HL-60/S4 (cell line): ENCODE data around the gene PKD2.

Experiments
- in situ Hi-C: fragments of 300-500 bp; cut with MboI; formaldehyde crosslinking; loops from 2 replicates; pipeline ENCODE4 v1.14.3; 2022; ENCODE audit warnings: low sequenced_read_pairs

Gene PKD2

DNA sequence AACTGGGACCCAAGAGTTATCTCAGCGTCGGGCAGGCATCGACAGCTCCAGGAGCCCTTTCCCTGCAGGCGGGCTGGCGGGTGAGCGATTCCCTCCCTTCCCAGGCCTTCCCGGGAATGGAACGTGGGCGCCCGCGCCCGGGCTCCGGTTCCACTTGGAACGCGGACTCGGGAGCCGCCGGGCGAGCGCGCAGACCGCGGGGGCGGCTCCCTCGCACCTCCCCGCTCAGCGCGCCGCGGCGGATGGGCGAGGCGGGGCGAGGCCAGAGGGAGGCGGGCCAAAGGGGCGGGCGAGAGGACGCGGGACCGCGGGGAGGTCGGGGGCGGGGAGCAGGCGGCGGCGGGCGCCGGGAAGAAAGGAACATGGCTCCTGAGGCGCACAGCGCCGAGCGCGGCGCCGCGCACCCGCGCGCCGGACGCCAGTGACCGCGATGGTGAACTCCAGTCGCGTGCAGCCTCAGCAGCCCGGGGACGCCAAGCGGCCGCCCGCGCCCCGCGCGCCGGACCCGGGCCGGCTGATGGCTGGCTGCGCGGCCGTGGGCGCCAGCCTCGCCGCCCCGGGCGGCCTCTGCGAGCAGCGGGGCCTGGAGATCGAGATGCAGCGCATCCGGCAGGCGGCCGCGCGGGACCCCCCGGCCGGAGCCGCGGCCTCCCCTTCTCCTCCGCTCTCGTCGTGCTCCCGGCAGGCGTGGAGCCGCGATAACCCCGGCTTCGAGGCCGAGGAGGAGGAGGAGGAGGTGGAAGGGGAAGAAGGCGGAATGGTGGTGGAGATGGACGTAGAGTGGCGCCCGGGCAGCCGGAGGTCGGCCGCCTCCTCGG lies at the start of gene PKD2:
Gene PKD2, plus strand, starts transcription at position 332 of the 818 bp plus-strand sequence. Its CDS starts 99 bp downstream, at position 431.
- in situ Hi-C loops, result no loop called here

DNA sequence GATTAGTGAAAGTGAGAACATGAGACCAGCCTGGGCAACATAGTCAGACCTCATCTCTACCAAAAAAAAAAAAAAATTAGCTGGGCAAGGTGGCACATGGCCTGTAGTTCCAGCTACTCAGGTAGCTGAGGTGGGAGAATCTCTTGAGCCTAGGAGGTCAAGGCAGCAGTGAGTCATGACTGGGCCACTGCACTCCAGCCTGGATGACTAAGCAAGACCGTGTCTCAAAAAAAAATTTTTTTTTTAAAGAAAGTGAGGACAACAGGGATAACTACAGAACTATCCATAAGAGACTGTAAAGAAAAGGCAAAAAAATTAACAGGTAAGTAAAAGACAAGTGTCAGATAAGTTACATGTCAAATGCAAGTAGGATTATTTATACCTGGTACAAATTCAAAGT lies 45.4 kb upstream of the PKD2 start:
- in situ Hi-C loops, result loop anchor here (10.0 kb wide), 1 partner anchor 107 kb away; no protein-coding TSS in a partner anchor

DNA sequence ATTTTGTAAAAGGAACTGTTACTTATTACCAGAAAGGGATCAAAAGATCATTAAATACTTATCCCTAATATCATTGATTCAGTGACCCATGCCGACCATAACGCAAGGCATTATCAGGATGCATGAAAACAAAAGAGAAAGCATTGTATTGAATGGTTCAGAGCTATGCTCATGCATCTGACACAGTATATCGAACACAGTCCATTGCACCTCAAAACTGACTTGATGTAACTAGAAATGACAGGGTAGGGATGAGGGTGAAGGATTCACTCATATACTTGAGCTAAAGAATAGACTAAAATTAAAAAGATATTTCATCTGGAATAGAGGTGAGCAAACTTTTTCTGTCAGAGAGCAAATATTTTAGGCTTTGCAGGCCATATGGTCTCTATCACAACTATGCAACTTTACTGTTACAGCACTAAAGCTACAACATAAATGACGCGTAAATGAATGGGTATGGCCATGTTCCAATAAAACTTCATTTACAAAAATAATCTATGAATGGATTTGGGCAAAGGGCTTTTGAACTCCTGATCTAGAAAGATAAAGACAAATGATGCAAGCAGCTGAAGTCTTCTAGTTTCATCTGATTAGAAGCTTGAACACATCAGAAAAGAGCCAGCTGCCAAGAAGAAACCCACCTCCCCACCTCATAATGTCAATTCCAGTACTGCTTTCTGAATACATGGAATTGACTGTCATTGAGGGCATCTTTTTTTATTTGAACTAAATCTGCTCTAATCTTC lies 44.9 kb upstream of the PKD2 start:
- in situ Hi-C loops, result loop anchor here (10.0 kb wide), 1 partner anchor 108 kb away; no protein-coding TSS in a partner anchor

DNA sequence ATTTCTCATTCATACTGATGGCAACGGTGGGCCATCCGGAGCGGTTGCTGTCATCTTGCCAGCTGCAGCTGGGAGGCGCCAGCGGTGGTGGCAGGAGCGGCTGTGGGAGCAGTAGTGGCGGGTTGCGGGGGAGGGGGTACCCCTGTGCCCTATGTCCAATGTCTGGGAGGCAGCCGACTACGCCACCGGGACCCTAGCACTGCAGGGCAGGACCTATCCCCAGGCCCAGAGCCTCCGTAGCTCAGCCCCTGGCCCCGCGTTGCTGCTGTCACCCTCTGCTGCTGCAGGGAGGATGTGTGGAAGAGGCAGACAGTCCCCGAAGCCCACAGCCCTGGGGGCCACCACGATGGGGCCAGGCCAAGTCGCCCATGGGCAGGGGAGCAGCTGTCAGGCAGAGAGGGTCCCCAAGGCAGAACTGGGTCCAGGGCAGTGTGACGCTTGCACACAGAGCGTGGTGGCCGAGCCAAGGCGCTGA lies 41.9 kb upstream of the PKD2 start:
- in situ Hi-C loops, result loop anchor here (10.0 kb wide), 1 partner anchor 111 kb away; no protein-coding TSS in a partner anchor

DNA sequence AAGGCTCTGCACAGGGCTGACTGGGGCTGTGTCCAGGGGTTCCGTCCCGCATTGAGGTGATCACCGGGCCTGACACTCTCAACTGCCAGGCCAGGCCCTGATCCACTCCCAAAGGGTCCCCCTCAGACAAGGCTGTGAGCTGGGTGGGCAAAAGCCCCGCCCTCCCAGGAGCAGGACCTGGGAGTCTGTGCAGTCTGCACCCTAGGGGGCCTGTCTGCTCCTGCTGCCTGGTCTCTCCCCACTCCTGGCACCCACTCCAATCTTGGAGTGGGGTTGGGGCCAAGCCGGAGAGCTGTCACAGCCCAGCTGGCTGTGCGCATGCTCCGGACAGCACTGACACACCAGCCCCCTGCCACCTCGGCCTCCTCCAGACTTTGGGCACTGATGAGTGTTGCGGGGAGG lies 41.3 kb upstream of the PKD2 start:
- in situ Hi-C loops, result loop anchor here (10.0 kb wide), 1 partner anchor 111 kb away; no protein-coding TSS in a partner anchor

DNA sequence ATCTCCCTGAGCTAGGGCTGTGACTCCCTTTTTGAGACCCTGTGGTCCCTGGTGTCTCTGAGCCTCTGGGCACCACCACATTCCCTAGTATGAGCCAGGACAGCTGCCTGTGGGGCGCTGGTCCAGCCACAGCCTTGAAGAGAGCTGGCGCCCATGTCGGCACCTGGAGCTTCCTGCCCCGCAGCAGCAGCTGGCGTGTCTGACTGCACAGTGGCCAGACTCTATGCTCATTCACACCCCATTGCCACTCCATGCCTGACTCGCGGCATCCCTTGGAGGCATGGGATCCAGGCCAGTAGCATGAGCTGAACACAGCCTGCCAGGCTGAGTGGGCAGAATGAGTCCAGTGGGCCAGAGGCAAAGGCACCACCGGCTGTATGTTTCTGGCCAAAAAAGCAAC lies 40.2 kb upstream of the PKD2 start:
- in situ Hi-C loops, result loop anchor here (10.0 kb wide), 1 partner anchor 112 kb away; no protein-coding TSS in a partner anchor

DNA sequence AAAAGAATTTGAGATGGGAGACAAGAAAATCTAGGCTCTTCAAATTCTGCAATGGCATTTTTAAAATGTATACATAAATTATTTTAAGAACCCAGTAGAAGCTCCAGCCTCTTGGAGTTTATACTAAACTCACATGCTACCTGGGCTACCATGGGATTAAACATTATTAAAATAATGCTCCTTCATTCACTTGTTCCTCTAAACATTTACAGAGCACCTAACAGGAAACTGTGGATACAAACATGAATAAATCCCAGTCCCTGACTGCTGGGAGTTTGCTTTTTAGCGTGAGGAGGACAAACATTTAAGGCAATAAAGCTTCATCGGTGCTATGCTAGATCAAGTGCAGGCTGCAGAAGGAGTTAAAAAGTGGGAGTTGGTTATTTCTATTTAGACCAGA lies 37.3 kb upstream of the PKD2 start:
- in situ Hi-C loops, result no loop called here

DNA sequence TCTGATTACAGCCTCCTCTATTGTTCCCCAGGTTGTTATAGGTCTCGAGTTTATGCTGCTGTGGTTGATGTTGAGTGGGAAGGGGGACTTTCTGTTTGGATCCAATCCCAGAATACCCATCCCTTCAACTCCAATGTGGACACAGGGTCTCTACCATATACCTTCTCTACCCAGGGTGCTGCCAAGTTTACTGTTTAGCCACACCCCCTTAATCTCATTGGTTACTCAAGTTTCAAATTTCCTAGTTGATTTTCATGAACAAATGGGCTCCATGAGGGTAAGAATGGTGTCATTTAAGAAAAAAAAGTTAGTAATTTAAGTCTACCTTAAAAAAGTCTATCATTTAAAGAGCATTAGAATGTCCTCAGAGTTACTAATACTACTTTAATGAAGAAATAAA lies 35.6 kb upstream of the PKD2 start:
- in situ Hi-C loops, result no loop called here

DNA sequence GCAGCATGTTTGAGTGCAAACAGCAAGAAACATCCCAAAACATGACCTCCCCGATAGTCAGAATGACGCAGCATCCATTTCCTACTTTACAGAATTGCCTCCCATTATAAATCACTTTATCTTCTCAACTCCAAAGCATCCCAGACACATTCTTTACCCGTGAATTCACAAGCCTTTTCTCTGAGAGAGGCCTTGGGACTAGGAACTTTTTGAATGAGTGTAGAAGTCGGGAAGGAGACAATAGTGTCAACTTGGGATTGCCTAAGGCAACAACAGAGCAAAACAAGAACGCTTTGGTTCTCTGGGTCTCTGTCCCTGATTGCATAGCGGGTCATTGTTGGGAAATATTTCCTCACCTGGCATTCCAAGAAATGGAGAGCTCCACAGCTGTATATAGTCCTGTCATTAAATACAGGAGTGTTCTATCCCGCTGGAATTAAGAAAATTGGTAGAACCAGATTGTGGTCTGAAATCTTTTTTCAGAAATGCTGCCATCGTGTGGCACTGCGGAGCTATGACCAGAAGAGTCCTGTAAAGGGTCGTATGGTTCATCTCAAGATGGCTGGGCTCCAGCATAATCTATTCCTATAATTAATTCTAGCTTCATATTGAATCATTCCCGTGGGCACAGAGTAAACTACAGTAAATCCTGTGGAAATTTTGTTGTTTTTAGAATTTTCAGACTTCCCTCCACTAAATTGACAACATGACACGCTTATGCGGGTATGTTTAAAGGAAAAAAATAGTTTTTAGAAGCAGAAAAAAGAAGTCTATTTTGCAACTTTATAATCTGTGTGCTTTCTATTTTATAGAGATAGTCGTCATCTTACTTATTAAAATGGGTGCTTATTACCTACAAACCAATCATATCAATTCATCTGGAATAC lies 33.9 kb upstream of the PKD2 start:
- in situ Hi-C loops, result no loop called here

DNA sequence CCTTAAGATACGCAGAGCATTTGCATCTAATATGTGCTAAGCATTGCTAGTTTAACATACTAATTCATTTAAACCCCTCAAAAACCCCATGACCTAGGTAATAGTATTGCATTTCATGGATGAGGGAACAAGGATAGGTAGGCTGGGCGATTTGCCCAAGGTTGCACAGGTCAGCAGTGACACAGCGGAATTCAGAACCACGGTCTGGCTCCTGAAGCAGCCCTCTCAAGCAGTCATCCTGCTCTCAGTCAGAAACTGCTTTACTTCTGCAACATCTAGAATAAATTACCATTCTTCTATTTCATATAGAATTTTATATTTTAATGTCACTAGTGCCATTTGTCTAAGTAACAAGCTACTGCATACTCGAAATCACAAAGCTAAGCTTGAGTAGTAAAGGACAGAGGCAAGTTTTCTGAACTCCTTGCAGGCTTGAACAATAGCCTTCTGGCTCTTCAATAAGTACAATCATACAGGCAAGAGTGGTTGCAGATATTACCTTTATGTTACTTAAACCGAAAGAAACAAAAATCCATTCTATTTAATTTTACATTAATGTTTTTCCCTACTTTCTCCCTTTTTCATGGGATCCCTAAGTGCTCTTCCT lies 32.5 kb upstream of the PKD2 start:
- in situ Hi-C loops, result no loop called here

DNA sequence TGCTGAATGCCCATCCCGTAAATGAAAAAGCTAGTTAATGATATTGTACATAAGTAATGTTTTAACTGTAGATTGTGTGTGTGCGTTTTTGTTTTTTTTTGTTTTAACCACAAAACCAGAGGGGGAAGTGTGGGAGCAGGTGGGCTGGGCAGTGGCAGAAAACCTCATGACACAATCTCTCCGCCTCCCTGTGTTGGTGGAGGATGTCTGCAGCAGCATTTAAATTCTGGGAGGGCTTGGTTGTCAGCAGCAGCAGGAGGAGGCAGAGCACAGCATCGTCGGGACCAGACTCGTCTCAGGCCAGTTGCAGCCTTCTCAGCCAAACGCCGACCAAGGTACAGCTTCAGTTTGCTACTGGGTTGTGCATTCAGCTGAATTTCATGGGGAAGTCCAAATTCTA lies 32.0 kb upstream of the PKD2 start, which contains the start of gene SPP1:
Gene SPP1, plus strand, starts transcription at position 249 of the 400 bp plus-strand sequence. CDS start 1,182 bp downstream, outside the sequence.
- in situ Hi-C loops, result no loop called here

DNA sequence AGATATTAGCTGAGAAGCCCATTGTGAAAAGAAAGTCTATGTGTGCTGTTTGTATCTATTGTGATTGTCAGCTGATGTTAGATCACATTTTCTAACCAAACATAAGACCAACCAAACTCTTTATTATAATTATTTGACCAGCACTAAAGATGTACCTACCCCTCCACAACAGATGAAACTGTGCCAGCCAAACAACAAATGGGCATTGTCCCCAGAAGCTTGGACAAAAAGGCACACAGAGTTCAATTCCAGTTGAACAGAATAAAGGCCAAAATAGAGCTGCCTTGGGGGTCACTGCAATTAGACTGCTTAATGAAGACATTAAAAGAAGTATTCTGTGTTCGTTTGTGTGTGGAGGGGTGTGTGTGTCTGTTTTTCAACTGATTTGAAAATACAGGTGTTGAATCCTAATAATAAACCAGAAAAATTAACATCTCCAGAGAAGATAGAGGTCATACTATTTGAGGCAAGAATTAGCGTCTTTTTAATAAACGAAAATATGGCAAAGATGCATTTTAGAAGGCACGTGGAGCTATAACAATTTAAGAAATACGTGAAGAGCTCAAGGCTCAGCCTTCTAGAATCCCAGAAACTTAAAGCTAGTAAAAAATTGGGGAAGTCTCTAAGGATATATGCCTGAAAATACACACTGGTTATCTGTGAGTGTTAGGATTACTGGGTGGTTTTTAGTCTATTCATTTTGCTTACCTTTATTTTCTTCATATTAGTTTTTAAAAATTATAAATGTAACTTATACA lies 29.7 kb upstream of the PKD2 start:
- in situ Hi-C loops, result no loop called here

DNA sequence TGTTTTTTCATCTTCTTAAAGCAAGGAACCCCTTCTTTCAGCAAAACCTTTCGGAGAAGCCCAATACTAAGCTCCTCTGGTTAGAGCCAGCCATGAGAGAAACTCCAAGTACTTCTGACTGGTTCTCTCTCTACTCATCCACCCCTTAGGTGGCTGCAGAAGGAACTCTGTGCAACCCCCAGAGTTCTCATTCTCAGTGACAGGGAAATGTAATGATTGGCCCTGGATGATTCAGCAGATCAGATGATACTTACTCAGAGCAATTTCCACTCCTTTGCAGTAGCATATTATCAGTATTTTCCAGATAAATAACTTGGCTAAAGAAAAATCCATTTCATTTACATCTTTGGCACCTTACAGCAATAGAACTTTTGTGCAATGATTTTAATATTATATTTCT lies 28.8 kb upstream of the PKD2 start:
- in situ Hi-C loops, result no loop called here

DNA sequence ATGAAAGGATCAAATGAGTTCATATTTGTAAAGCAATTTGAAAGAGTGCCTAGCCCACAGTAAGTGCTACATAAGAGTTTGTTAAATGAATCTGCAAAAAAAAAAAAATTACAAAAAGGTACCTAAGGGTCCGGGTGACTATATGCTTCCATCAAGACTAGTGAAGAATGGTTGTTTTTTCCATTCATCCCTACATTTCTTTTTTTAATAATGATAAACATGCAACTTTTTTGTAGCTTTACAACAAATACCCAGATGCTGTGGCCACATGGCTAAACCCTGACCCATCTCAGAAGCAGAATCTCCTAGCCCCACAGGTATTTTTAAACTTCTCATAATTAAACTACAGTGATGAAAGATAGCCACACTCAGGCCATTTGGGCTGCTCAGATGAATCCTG lies 27.6 kb upstream of the PKD2 start:
- in situ Hi-C loops, result loop anchor here (10.0 kb wide), 1 partner anchor 295 kb away; no protein-coding TSS in a partner anchor

DNA sequence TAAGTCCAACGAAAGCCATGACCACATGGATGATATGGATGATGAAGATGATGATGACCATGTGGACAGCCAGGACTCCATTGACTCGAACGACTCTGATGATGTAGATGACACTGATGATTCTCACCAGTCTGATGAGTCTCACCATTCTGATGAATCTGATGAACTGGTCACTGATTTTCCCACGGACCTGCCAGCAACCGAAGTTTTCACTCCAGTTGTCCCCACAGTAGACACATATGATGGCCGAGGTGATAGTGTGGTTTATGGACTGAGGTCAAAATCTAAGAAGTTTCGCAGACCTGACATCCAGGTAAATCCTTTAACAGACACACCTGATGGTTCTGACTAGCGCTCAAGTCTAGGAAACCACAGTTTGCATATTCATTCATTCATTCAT lies 25.9 kb upstream of the PKD2 start:
- in situ Hi-C loops, result loop anchor here (10.0 kb wide), 1 partner anchor 297 kb away; no protein-coding TSS in a partner anchor

DNA sequence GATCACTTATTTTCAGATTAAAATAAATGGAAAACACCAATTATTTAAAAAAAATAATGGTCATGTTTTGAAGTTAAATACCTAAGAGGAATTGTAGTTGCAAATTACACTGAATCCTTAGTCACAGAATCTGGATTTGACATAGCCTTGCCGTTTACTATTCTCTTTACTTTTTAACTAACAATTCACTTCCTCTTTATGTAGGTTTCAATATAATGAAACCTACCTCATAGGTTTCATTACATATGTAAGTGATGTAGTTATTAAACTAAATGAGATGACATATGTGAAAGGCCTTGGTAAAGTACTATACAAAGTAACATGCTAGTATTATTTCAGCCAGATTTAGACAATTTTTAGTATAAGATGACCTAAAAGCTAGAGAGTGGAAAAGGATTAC lies 25.4 kb upstream of the PKD2 start:
- in situ Hi-C loops, result loop anchor here (10.0 kb wide), 1 partner anchor 297 kb away; no protein-coding TSS in a partner anchor

DNA sequence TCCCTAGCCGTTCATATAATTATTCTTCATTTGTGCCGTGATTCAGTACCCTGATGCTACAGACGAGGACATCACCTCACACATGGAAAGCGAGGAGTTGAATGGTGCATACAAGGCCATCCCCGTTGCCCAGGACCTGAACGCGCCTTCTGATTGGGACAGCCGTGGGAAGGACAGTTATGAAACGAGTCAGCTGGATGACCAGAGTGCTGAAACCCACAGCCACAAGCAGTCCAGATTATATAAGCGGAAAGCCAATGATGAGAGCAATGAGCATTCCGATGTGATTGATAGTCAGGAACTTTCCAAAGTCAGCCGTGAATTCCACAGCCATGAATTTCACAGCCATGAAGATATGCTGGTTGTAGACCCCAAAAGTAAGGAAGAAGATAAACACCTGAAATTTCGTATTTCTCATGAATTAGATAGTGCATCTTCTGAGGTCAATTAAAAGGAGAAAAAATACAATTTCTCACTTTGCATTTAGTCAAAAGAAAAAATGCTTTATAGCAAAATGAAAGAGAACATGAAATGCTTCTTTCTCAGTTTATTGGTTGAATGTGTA lies 24.9 kb upstream of the PKD2 start:
- in situ Hi-C loops, result loop anchor here (10.0 kb wide), 1 partner anchor 298 kb away; no protein-coding TSS in a partner anchor

DNA sequence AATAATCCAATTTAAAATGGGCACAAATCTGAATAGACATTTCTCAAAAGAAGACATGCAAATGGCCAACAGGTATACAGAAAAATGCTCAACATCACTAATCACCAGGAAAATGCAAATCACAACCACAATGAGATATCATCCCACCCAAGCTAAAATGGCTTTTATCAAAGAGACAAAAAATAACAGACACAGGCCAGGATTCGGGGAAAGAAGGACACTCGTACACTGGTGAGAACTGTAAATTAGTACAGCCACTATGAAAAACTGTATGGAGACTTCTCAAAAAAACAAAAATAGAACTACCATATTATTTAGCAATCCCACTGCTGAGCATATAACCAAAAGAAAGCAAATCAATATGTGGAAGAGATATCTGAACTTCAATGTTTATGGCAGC lies 23.4 kb upstream of the PKD2 start:
- in situ Hi-C loops, result loop anchor here (10.0 kb wide), 1 partner anchor 299 kb away; no protein-coding TSS in a partner anchor
